K562 (cell line): ENCODE data around the gene SART3. TPM values are rescaled to one million over a fixed set of nuclear protein-coding genes. Genes with fewer than 3 reads are reported as not detected.

Experiments
- JUND ChIP-seq, 2 experiments: IDR thresholded peaks; 2 replicates in 1 of 2; 3 replicates in 1 of 2; pipeline ENCODE4 v1.6.1; 2011; ENCODE audit warnings: borderline replicate concordance in 2 of 2, low read depth in 2 of 2, low read length in 2 of 2, improper control_type of control experiment in 1 of 2, missing biosample characterization in 1 of 2, missing genetic modification characterization in 1 of 2, missing genetic modification reagents in 1 of 2
- NFATC3 ChIP-seq: fragments of 450-650 bp; IDR thresholded peaks from 2 replicates; pipeline ENCODE4 v1.6.1; 2017; ENCODE audit warnings: mild to moderate bottlenecking
- RREB1 ChIP-seq: fragments of 250-450 bp; sonication (Bioruptor Pico); IDR thresholded peaks from 2 replicates; pipeline ENCODE4 v1.4.0; 2020
- ZBTB49 ChIP-seq: sonication (generic); formaldehyde crosslinking; IDR thresholded peaks from 2 replicates; pipeline ENCODE4 v1.8.0; 2022; ENCODE audit warnings: missing genetic modification reagents, mild to moderate bottlenecking, borderline replicate concordance
- ZNF398 ChIP-seq: fragments of 250-450 bp; sonication (Bioruptor Pico); IDR thresholded peaks from 2 replicates; pipeline ENCODE4 v1.8.0; 2021; ENCODE audit warnings: moderate library complexity, mild to moderate bottlenecking, inconsistent platforms
- polyA plus RNA-seq, 8 experiments: library from polyadenylated mRNA; depleted of rRNA in 4 of 8; stranded (reverse) in 5 of 8; unstranded in 3 of 8; fragments of >200 nt; fragmentation: Nextera tagmentation in 2 of 8; fragmentation: Illumina TruSeq in 1 of 8; extraction: Ambion mirVana in 2 of 8; extraction: Trizol in 1 of 8; gene quantifications; 2 replicates each; pipeline versions ENCODE4 v1.2.1 to v1.2.3, GENCODE V29; 2011 to 2014; ENCODE audit warnings: inconsistent platforms in 1 of 8, missing spikeins in 1 of 8
- total RNA-seq, 7 experiments: library from RNA; depleted of rRNA in 6 of 7; stranded (reverse); fragments of >200 nt in 6 of 7; fragmentation: Illumina TruSeq in 2 of 7; extraction: Trizol in 2 of 7; gene quantifications; 2 replicates each; pipeline versions ENCODE4 v1.2.1 to v1.2.3, GENCODE V29; 2011 to 2021; ENCODE audit warnings: low replicate concordance in 1 of 7

The SART3 gene
- total and polyA plus RNA-seq, 9 of the 15 experiments (the other 6 are each of a cell fraction or from before 2014, with no cell fraction given) = 8.9 to 167 (median 56.7) TPM

- 0 out of 2 replicates have a peak, but pooled peaks have one; percentile 5 for TF ChIP-seq JUND (IDR thresholded peaks at IDR 0.05; ENCODE audit: borderline replicate concordance, low read depth, low read length)
- TF ChIP-seq JUND (tag; IDR thresholded peaks at IDR 0.05; ENCODE audit: borderline replicate concordance, low read depth, low read length) = no peak
- no peak for TF ChIP-seq ZBTB49 (CRISPR knock-in tag)
- TF ChIP-seq ZNF398 (CRISPR knock-in tag) = no peak
- TF ChIP-seq RREB1 (CRISPR knock-in tag) = no peak
- no peak for TF ChIP-seq NFATC3
Observed at GRCh38 chr12:108514973-108515814, 45.8 kb downstream of the SART3 start, which contains the start of gene FICD (continued).
